ENCODE results near the gene CPVL.

CPVL gene

DNA sequence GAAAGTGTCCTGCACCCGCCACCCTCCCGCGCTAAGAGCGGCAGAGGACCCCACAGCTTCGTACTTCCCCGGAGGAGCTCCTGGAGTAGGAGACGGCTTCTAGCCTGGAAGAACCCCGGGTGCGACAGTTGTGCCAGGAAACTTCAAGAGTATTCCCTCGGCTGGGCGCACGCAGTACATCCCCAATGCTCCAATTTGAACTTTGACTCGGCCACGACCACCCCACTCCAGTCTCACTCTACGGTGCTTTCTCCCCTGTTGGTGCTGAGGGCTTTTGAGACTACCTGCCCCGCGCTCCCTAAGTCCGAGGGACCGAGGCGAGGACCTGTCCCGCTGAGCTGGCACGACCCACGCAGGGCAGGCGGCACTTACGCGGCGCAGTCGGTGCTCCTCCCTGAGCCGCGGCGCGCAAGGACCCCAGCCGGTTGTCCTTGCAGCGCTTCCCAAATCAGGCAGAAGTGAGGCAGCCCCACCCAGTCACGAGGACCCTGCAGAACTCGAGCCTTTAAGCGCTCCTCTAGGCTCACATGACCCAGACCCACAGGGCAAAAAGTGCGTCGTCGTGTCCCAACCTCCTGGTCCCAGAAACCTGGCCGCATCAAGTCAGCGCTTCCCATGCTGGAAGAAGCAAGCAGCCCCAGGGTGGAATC lies at the start of gene CPVL:
Gene CPVL, minus strand, starts transcription at position 481 of the 650 bp plus-strand sequence. CDS start 25,476 bp downstream, outside the sequence.
- no peak for DNase-seq (ENCODE audit: low read depth in 3 of 3)

DNA sequence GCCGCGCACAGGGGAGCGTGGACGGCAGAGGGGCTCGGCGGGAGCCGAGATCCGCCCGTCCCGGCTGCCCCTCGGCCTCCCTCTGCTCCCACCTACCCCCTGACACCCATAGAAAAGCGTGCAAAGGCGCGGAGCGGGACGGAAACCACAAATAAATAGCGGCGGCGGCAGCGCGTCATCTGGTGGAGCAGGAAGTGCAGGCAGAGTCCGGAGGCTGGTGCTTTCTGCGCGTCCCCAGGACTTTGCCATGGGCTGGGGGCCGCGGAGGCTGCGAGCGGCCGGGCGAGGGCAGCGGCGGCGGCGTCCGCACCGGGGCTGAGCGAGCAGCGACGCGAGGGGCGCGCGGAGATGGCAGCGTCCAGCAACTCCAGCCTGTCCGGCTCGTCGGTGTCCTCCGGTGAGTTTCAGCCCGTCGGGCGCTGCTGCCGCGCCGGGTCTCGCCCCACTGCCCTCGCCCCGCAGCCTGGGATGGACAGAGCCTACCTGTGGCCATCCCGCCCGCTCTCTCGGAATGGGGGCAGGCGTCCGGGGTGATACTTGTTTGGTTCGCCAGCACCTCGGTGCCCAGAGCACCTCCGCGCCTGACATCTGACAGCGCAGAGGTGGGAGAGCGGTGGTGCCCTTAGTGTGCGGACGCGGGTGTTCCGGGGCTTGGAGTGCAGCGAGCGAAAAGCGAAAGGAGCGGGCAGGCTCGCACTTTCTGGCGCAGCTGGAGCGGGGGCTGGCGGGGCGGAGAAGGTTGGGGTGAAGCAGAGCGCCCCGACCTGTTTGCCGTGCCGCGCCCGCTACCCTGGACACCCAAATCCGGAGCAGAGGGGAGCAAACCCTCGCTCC lies 48.5 kb upstream of the CPVL start, which contains the start of gene CHN2:
Gene CHN2, plus strand, starts transcription at position 182 of the 834 bp plus-strand sequence.
- no peak for DNase-seq (ENCODE audit: low read depth in 3 of 3)

DNA sequence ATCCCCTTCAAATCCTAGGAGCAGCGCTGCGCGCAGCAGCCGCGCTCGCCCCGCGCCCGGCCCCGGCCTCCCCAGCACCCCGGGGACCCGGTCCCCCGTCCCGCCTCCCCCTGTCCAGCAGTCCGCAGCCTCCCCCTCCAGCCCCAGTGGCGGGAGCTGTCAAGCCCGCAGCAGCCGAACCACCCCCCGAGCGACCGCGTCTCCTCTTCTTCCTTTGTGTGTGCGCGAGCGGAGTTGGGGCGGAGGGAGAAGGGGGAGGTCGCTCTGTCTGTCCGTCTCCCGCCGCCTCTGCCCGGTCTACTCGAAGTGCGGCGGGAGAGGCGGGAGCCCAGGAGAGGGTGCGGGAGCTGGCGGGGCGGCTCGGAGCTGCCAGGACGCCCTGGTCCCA lies 47.9 kb upstream of the CPVL start:
- DNase-seq (ENCODE audit: low read depth in 3 of 3), result no peak

- no peak for DNase-seq (ENCODE audit: low read depth in 3 of 3)
These were observed 47.2 kb upstream of the CPVL start for GRCh38 chr7:29193316-29194205.

- no peak for DNase-seq (ENCODE audit: low read depth in 3 of 3)
These were observed 46.5 kb upstream of the CPVL start for GRCh38 chr7:29192811-29193210.

GRCh38 chr7:29192323-29192722 lies 46.0 kb upstream of the CPVL start:
- DNase-seq (ENCODE audit: low read depth in 3 of 3), result no peak

GRCh38 chr7:29190349-29191045 lies 44.2 kb upstream of the CPVL start:
- no peak for DNase-seq (ENCODE audit: low read depth in 3 of 3)

- peak in 1 of 3 donors; percentile 49 for DNase-seq (ENCODE audit: low read depth in 3 of 3)
These were observed 43.4 kb upstream of the CPVL start for GRCh38 chr7:29189743-29190201.

- no peak for DNase-seq (ENCODE audit: low read depth in 3 of 3)
These were observed 39.3 kb upstream of the CPVL start for GRCh38 chr7:29185613-29186012.

DNA sequence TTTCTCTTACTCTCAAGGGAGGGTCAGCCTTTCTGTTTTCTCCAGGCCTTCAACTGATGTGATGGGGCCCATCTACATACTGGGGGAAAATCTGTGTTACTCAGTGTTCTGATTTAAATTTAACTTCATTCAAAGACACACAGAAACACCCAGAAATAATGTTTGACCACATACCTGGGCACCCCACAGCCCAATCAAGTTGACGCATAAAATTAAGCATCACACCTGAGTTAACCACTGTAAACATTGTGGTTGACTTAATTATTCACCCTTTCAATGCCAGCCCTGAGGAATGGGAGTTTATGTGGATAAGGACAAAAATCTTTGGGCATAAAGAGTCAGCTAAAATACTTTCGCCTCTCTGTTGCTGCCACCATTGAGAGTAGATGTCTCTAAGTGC lies 38.3 kb upstream of the CPVL start:
- no peak for DNase-seq (ENCODE audit: low read depth in 3 of 3)

- no peak for DNase-seq (ENCODE audit: low read depth in 3 of 3)
These were observed 32.8 kb upstream of the CPVL start for GRCh38 chr7:29179115-29179514.

DNA sequence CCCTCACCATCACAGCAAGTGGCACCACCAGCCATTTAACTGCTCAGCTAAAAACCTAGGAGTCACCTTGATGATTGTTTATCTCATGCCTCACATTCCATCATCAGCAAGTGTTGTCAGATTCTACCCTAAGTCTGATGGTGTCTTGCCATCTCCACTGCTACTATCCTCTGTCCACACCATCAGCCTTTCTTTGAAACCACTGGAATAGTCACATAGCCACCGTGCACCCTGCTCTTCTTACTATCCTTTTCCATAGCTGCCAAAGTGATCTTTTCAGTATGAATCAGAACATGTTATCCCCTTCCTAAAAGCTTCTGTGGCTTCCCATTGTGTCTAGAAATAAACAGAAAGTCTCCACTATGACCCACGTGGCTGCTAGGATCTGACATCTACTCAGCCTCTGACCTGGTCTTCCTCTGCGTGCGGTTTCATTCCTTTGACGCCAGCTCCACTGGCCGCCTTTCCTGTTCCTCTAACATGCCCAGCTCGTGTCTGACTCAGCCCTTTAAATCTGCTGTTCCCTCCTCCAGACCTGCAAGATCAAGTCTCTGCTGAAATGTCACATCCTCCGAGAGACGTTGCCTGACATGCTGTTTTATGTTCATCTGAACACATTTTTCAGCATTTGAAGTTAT lies 31.7 kb upstream of the CPVL start:
- DNase-seq (ENCODE audit: low read depth in 3 of 3), result no peak

GRCh38 chr7:29173458-29173857 lies 27.1 kb upstream of the CPVL start:
- no peak for DNase-seq (ENCODE audit: low read depth in 3 of 3)

DNA sequence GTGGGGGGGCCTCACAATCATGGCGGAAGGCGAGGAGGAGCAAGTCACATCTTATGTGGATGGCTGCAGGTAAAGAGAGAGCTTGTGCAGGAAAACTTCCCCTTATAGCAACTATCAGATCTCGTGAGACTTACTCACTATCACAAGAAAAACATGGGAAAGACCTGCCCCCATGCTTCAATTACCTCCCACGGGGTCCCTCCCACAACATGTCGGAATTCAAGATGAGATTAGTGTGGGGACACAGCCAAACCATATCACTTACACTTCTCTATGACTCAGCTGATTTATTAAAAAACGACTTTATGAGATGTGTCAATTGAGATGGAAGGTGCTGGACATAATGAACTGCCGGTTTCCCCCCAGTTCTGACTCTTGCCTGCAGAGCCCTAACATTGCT lies 24.4 kb upstream of the CPVL start:
- DNase-seq (ENCODE audit: low read depth in 3 of 3), result no peak

DNA sequence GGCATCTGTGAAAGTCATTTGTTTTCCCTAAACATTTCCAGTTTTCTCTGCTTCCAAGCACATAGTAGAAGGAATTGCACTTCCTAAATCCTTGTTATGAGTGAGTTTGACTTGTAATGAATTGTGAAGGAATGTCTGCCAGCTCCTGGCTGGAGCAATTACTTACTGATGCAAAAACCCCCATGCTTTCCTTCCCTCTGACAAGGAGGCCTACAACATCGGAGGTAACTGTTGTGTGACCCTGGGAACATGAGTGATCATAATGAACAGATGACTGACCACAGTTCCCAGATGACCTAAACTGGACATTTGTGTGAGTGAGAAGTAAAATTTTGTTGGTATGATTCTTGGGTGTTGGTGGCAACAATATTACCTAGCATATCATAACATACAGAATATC lies 21.4 kb upstream of the CPVL start:
- no peak for DNase-seq (ENCODE audit: low read depth in 3 of 3)

DNA sequence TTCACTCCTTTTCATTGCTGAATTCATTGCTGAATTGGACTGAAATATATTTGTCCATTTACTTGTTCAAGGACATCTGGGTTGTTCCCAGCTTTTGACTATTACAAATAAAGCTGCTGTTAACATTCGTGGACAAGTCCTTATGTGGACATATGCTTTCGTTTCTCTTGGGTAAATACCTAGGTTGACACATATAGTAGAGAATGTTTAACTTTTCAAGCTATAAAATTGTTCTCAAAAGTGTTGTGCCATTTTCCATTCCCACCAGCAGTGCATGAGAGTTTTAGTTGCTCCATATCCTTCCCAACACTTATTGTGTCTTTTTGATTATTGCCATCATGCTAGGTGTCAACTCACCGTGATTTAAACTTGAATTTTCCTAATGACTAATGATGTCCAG lies 17.5 kb upstream of the CPVL start:
- no peak for DNase-seq (ENCODE audit: low read depth in 3 of 3)

DNA sequence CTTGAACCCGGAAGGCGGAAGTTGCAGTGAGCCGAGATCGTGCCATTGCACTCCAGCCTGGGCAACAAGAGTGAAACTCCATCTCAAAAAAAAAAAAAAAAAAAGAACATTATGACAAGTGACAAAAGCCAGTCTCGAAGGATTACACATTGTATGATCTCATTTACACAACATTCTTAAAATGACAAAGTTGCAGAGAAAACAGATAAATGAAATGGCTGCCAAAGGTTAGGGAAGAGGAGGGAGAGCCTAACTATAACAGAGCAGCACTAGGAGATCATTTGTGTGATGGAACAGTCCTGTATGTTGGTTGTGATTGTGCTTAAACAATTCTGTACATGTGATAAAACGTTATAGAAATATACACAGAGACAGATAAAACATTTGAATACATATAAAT lies 16.2 kb upstream of the CPVL start:
- no peak for DNase-seq (ENCODE audit: low read depth in 3 of 3)

GRCh38 chr7:29161231-29161630 lies 14.9 kb upstream of the CPVL start:
- no peak for DNase-seq (ENCODE audit: low read depth in 3 of 3)

GRCh38 chr7:29160080-29160479 lies 13.7 kb upstream of the CPVL start:
- DNase-seq (ENCODE audit: low read depth in 3 of 3), result no peak

- DNase-seq (ENCODE audit: low read depth in 3 of 3), result no peak
These were observed 12.6 kb upstream of the CPVL start for GRCh38 chr7:29158795-29159423.
